Measurements from ENCODE around the gene SUSD3. TPM values are rescaled to one million over a fixed set of nuclear protein-coding genes. Genes with fewer than 3 reads are reported as not detected.

SUSD3 gene
- total and polyA plus RNA-seq, 2 of the 8 experiments (the other 6 are each of a cell fraction or from before 2014, with no cell fraction given), result 5.5 to 35.4 TPM

DNA sequence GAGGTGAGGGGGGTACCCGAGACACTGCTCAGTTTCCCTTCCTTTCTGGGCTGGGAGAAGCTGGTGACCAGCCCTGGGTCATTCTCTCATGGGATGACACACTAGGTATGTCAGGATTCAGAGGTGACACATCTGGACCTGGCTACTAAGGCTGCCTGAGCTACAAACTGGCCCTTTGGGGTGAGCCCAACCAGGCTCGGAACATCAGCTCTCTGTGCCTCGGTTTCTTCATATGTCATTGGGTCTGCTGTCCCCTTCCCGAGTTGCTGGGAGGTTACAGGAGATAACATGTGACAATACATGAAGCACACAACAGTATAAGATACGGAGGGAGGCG, 49.3 kb downstream of the SUSD3 start:
- no peak overlapping the region for H4K5ac ChIP-seq (ENCODE audit: insufficient read length, low read depth, low read length)
- H2AFZ ChIP-seq (ENCODE audit: low read length), result no peak overlapping the region
- no peak overlapping the region for H2BK12ac ChIP-seq (ENCODE audit: low read depth, low read length)
- CTCF ChIA-PET (ENCODE audit: partially characterized antibody), result interaction anchor here (0.6 to 8.8 kb wide), 19 partner anchors 9 to 225 kb away, joined by 3 to 96 read pairs (median 6); partner anchors contain the start of gene NINJ1
- H3K4me2 ChIP-seq (ENCODE audit: insufficient read depth in 1 of 2, low read depth in 2 of 2, low read length in 2 of 2), result no peak overlapping the region
- no peak overlapping the region for H4K8ac ChIP-seq (ENCODE audit: extremely low read depth, insufficient read depth, low read length)
- no peaks in the 10 kb centered on the region for H3K36me3 ChIP-seq (ENCODE audit: control insufficient read depth in 2 of 4, insufficient read depth in 4 of 4, low read length in 3 of 4)
- H2BK120ac ChIP-seq (replicated peaks; ENCODE audit: low read depth, low read length), result no peak overlapping the region
- H3K9me3 ChIP-seq (ENCODE audit: insufficient read depth in 2 of 2, low read depth in 1 of 2, low read length in 1 of 2), result no peaks in the 10 kb centered on the region
- H3K27me3 ChIP-seq (replicated peaks in 1 of 4; ENCODE audit: control insufficient read depth in 3 of 4, extremely low read depth in 1 of 4, insufficient read depth in 3 of 4, low read length in 3 of 4), result no peaks in the 10 kb centered on the region
- FAIRE-seq (no peak), DNase-seq (ENCODE audit: low read depth in 1 of 2, low spot score in 2 of 2) (no peak)
- POLR2A ChIA-PET (ENCODE audit: partially characterized antibody), result no interaction called here
- H4K20me1 ChIP-seq (replicated peaks in 1 of 2; ENCODE audit: control insufficient read depth in 1 of 2, insufficient read depth in 2 of 2, low read length in 2 of 2), result peaks cover 0 to 8% of the 10 kb centered on the region in 2 experiments
- no peak overlapping the region for H3K27ac ChIP-seq (ENCODE audit: low read depth, low read length)
- H3K56ac ChIP-seq (replicated peaks; ENCODE audit: insufficient read length, low read depth, low read length), result no peak overlapping the region
- no peak overlapping the region for H3K23ac ChIP-seq (ENCODE audit: insufficient read length)
- H3K4me1 ChIP-seq (replicated peaks in 1 of 4; ENCODE audit: control insufficient read depth in 3 of 4, insufficient read depth in 4 of 4, low read length in 3 of 4), result no peaks in the 10 kb centered on the region
- H2BK5ac ChIP-seq (ENCODE audit: low read depth, low read length), result no peak overlapping the region
- H3K18ac ChIP-seq (ENCODE audit: extremely low read depth, low read length), result no peak overlapping the region
- no peak overlapping the region for H2BK15ac ChIP-seq (ENCODE audit: low read length)
- H3K23me2 ChIP-seq (ENCODE audit: low read depth, low read length), result no peaks in the 10 kb centered on the region
- no peak overlapping the region for H2AK5ac ChIP-seq (ENCODE audit: low read depth, low read length)
- no peak overlapping the region for H3K14ac ChIP-seq (ENCODE audit: insufficient read length)
- H3K79me2 ChIP-seq (ENCODE audit: control insufficient read depth in 1 of 2, insufficient read depth in 2 of 2, low read length in 2 of 2), result no peaks in the 10 kb centered on the region; a peak in 1 of 4 replicates
- no peak overlapping the region for H3K4ac ChIP-seq (replicated peaks; ENCODE audit: insufficient read length, low read depth, low read length)
- H4K91ac ChIP-seq (replicated peaks; ENCODE audit: insufficient read length, low read length), result no peak overlapping the region
- no peak overlapping the region for H3K4me3 ChIP-seq (ENCODE audit: extremely low read depth in 1 of 4, insufficient read depth in 2 of 4, low read depth in 3 of 4, low read length in 4 of 4)
- WGBS, 2 experiments (ENCODE audit: extremely low coverage in 1 of 2, insufficient coverage in 1 of 2, insufficient read length in 1 of 2, insufficient replicate concordance in 2 of 2, low coverage in 1 of 2, low lambda C conversion rate in 2 of 2, missing lambda C conversion rate in 1 of 2), result 82% methylated on average over 6 of the region's 6 CpGs; no CpG with 5 or more reads in 1 of the 2 experiments
- H3K9ac ChIP-seq (replicated peaks in 1 of 4; ENCODE audit: extremely low read depth in 1 of 4, low read depth in 3 of 4, low read length in 3 of 4), result no peak overlapping the region
- no peak overlapping the region for H2BK20ac ChIP-seq (ENCODE audit: low read length)
- no peaks in the 10 kb centered on the region for H3K79me1 ChIP-seq (ENCODE audit: low read depth, low read length)
- no peak for TF ChIP-seq TAF7 (optimal IDR thresholded peaks at IDR 0.05; ENCODE audit: borderline replicate concordance, low read depth, low read length)
- no peak for TF ChIP-seq MAFK (IDR thresholded peaks at IDR 0.05; ENCODE audit: low read depth, low read length)
- TF ChIP-seq FOSL1 (IDR thresholded peaks at IDR 0.05; ENCODE audit: insufficient read depth, low read depth, low read length), result no peak
- TF ChIP-seq RNF2 (IDR thresholded peaks at IDR 0.05; ENCODE audit: borderline replicate concordance, low read depth, low read length, missing control alignments, poor library complexity, severe bottlenecking), result no peak
- no peak for TF ChIP-seq ZNF274 (IDR thresholded peaks at IDR 0.05; ENCODE audit: borderline replicate concordance, extremely low read depth, low read length)
- TF ChIP-seq CHD2 (IDR thresholded peaks at IDR 0.05; ENCODE audit: low read length), result no peak

Data from H1 (cell line).